ENCODE measurements around the gene RSPO4.

DNA sequence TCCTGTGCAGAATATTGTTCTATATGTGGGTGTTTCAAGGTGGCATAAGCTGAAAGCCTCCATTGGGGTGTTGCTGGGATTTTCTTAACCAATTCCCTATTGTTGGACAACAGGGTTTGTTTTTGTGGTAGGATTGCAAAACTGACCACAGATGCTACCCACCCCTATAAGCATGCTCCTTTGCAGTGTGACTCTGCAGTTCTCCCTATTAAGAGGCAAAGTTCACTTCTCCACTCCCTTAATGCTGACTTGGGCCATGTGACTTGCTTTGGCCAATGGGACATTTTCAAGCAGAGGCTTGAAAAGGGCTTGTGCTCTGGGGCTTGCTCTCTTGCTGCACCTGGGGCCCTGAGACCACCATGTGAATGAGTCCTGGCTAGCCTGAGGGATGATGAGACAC, 77.5 kb downstream of the RSPO4 start:
- no peak for TF ChIP-seq POLR2A (IDR thresholded peaks at IDR 0.05)
- TF ChIP-seq, protein P1, sequence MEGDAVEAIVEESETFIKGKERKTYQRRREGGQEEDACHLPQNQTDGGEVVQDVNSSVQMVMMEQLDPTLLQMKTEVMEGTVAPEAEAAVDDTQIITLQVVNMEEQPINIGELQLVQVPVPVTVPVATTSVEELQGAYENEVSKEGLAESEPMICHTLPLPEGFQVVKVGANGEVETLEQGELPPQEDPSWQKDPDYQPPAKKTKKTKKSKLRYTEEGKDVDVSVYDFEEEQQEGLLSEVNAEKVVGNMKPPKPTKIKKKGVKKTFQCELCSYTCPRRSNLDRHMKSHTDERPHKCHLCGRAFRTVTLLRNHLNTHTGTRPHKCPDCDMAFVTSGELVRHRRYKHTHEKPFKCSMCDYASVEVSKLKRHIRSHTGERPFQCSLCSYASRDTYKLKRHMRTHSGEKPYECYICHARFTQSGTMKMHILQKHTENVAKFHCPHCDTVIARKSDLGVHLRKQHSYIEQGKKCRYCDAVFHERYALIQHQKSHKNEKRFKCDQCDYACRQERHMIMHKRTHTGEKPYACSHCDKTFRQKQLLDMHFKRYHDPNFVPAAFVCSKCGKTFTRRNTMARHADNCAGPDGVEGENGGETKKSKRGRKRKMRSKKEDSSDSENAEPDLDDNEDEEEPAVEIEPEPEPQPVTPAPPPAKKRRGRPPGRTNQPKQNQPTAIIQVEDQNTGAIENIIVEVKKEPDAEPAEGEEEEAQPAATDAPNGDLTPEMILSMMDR (IDR thresholded peaks at IDR 0.05), result no peak

Measured in body of pancreas (tissue), 4 donors.